HG02623 (cell line): ENCODE measurements around the gene ARMH2.

Source experiments
- ATAC-seq: cut with Tn5 transposase; IDR thresholded peaks from one replicate; pipeline ENCODE4 v1.9.1; 2021; ENCODE audit warnings: moderate library complexity; ENCODE audit not compliant: unreplicated experiment

The ARMH2 gene

DNA sequence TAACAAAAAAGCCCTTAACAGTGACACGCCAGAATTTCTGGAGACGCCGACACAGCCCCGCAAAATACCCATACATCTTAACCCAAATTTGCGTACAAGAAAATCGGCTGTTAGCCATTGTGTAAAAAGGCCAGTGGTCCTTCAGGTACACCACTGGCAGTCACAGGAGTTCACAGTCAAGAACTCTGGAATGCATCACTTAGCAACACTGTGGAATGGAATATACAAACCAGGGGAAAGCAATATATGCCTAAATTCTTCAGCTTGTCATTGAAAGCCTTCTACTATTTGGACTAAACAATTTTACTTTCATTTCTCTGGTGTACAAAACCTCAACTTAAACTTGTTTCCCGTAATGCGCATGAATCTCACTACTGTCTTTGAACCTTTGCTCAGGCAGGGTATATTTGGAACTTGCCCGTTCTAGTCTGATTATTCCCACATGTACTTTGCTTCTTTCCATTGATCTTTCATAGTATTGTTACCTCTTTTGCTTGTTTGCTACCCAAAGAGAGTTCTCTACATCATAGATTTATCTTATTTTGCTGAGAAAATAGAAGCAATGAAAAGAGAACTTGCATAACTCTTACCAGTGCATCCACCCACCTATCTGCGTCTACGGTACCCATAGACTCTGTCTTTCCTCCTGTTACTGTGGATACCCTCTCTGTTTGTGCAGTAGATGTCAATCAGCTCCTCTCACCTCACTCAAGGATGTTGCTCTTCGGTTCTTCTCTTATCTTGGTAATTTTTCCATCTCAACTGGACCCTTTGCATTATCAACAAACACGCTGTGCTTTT, at the start of gene ARMH2:
Gene ARMH2, minus strand, starts transcription at position 178 of the 801 bp plus-strand sequence. Its CDS starts 60 bp downstream, at position 118.
- ATAC-seq = no peak

DNA sequence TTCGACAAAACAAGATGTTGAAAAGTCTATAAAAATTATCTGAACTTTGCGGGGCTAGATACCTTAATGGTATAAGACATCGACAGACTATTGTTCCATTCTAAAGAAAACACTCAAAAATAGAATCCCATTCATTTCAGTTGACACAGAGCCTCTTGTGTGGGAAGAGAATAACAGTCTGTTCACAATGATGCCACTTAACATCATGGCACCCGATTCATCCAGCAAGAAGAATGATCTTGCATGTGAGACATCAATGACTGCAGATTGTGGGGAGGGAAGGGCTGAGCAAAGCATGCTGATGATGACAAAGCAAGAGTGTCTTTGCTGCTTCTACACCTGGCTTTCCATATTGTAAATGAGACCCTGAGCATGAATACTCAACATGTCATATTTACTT, 49.7 kb upstream of the ARMH2 start:
- no peak for ATAC-seq

DNA sequence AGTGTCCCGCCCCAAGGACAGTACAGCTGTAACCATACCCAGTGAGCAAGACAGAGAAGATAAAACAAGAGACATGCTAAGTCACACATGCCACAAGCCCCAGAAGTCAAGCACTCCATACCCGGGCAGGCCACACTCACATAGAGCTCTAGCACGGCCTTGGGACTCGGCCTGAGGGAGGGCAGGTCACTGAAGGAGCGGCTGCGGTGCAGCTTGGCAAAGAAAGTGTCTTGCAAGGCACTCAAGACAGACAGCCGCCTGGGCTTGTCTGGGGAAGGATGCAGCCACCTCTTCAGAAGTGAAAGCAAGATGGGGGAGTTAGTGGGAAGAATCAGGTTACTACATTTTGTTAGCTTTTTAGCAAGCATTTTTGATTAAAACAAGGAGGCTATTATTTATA, 48.7 kb upstream of the ARMH2 start:
- no peak for ATAC-seq

DNA sequence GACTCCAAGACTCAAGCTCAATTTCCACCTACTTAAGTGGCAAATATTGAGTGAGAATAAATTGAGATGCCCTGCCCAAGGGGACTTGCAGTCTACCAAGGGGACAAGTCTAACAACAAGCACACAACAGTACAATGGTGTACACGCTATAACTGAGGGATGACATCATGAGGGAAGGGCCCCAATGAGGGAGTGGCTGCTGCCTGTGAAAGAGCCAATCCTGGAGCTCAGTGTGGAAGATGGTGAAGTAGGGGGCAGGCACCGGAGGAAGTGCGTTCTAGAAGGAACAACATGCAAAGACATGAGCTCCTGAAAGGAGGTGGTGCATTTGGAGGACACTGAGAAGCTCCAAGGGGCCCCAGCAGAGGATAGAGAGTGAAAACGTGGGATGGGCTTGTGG, 46.9 kb upstream of the ARMH2 start:
- ATAC-seq = no peak

DNA sequence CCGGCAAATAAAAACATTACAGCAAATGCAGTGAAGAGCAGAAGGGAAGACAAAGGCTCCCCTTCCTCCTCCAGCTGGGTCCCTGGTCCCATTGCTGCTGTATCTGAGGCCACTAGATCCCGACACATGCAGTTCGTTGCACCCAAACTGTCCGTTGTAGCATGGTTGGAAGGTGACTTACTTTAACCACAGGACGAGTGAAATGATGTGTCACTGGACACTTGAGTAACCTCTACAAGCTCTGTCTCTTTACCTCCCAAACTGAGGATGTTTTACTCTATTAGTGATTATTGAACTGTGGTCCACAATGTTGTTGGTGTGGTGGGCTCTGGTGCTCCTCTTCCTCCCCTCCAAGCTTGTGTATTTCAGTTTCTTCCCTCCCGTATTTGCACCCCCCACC, 46.2 kb upstream of the ARMH2 start:
- ATAC-seq = no peak

DNA sequence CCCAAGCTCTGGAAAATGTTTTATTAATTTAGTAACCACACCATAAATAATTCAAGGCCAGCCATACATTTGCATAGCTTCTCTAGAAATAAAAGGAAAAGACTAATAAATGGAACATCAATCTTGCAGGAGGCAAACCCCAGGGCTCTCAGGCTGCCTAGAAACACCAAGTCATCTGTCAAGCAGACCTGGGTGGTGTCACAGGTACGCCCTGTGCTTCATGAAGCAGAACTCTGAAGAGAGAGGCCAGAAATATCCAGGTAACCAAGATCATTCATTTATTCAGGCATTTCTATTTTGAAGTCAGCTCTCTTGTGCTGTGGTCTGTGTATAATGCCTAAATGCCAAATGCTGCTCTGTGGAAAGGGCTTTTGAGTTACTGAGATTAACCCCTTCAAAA, 45.3 kb upstream of the ARMH2 start:
- no peak for ATAC-seq

DNA sequence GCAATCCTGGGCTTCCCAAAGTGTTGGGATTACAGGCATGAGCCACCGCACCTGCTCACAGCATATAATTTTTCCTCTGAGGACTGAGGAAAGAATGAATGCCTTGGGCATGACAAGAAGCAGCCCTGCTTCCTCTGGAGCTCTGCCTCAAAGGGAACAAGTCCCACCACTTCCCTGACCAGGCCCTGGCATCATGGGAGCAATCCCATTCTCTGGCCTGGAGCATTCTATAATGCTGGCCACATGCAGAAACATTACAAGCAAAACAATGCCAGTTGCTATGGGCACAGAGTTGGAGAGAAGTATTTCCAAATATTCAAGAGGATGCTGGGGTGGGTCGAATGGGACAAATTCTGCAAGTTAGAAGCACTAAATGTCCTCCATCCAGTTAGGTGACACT, 41.5 kb upstream of the ARMH2 start:
- ATAC-seq = no peak

DNA sequence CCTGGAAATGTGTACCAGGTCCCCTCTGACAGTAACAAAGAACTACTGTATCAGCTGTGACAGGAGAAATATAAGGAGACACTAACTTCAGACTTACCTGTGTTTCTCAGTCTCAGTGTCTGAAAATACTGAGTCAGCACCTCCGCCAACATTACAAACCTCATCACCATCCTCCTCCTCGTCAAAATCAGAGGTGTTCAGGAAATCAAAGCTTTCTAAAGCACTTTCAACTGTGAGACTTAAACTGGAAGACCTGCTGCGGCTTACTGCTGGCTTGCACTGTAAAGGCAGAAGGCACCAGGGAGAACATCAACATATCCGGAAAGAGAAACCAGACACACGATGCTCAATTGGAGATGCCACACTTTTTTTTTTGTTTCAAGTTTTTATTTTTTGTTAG, 40.3 kb upstream of the ARMH2 start:
- no peak for ATAC-seq

DNA sequence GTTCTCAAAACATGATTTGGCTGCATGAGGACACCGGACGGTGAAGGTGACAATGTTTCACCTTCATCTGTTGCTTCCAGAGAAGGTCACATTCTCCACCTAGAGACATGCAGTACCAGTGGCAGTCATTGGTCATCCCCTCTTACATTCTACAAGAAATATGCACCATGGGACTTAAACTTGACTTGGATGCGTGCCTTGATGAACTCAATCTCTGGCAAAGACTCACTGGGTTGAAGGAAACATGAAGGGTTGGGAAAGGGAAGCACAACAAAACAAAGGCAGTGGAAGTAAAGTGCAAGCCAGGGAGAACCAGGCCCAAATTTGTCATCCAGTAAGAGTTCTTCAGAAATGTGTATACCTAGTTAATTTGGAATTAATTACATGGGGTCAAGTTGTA, 39.4 kb upstream of the ARMH2 start:
- no peak for ATAC-seq

DNA sequence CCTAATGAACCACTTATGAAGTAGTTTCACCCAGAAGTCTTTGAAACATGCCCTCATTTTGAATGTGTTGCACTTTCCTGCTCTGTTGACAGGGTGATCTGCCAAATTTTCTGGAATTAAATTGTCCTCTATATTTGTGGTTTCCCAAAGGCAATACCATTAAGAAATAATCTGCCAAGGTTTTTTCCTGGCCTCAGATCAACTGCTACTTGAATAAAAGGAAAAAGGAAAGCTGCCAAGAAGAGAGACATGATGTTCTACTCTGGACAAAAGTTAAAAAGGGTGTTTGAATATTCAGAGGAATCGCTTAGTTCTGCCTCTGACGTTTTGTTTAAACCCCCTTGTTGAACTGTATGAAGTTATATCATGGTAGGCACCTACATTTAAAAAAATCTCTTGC, 37.4 kb upstream of the ARMH2 start:
- ATAC-seq = no peak

DNA sequence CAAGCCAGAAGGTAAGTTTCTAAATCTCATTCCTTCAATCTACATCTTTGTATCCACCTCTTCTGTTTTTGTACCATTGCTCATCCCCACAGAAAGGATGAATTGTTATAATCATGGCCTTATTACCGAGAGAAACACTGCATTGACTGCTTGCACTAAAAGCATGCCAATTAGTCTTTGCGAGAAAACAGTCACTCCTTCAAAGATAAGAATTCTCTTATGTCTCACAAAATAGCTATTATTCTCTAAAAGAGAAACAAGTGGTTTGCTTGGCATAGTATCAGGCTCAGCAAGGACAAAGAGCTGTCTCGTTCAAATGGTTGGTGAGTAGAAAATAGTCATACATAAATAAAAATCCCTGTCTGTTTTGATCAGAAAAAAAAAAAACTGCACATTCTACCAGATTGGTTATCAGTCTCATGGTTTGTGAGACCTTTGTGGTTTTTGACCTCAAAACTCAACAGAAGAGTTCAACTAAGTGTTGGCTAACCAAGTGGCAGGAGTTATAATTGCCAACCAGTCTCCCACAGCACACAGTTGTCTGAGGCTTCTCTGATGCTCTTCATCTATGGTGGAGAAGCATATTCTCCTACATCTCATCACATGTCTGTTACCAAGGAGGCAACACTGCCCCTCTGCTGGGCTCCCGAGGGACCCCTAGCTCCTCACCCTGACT, 35.1 kb upstream of the ARMH2 start:
- no peak for ATAC-seq

DNA sequence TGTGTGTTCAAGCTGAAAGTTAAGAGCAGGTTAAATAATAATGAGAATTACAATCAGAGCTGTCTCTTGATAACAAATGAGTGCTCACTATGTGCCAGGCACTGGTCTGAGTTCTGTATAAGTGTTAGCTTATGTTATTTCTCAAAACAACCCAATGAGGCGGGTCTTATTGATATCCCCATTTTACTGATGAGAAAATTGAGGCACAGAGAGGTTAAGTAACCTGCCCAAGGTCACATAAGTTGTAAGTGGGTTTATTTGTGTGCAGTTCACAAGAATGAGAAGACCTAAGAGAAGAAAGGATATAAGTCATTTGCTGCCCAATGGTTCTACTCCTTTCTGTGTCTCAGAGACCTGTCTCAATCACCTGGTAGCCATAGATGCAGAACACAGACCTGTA, 34.1 kb upstream of the ARMH2 start:
- no peak for ATAC-seq

DNA sequence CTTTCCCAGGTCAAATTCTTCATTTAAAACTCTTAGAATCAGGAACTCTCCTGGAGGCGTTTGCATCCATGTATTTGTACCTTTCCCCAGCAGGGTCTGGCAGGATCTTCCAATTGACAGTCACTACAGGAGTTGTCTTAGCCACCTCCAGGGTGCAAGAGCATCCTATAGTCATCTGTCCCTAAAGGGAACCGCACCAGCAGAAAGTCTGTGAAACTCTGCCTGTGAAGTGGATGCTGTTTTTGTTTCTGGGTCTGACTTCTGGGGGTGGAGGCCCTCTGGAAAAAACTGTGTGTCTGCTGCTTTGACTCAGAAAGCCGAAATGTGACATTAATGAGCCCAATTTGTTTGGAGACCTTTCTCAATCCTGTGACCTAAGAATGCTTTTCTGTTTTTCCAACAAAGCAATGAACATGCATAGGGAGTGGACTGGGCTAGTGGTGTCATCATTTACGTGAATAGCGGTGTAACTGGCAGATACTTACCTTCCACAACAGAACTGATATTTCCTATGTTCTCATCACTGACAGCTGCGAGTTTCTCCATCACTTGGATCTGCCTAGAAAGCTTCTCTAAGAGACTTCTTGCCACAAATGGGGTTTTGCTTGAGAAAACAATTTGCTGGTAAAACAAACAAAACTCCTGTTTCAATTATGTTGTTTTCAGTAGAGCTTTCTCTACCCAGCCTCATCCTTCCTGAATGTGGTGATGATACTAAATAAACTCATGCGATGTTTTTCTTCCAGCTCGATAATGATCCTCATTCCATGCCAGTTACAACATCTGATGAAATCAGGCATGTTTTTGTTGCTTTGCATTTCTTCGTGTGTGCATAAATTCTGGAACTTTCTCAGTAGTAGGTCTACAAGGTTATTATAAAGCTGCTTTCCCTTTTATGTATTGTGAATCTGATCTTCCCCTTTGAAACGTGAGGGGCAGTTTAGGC, 33.3 kb upstream of the ARMH2 start:
- no peak for ATAC-seq

DNA sequence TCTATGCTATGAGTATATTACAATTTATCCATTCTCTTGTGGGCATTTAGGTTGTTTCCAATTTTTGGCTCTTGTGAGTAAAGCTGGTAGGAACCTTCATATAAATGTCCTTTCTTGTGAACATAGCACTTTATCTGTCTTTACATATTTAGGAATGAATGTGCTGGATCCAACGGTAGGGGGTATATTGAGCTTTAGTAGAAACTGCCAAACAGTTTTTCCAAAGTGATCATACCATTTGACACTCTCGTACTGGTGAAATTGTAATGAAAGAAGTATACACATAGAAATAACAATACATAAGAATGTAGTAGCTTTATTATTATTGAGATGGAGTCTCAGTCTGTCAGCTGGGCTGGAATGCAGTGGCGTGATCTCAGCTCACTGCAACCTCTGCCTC, 30.9 kb upstream of the ARMH2 start:
- ATAC-seq = no peak

DNA sequence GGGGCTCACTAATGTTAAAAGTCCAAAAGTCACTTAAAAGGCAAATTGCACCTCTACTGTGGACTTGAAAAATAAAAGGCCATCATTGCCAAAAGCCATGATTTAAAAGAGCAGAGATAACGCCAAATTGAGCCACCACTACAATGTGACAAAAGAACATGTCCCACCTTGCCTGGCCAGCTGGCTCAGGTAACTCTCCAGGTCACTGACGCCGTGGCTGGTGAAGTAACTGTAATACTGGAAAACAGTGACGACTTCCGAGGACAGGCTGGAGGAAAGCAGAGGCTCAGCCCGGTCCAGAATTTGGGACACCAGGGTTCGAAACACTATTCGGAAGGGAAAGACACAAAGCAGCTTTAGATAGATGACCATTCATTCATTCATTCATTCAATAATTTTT, 29.3 kb upstream of the ARMH2 start:
- no peak for ATAC-seq

DNA sequence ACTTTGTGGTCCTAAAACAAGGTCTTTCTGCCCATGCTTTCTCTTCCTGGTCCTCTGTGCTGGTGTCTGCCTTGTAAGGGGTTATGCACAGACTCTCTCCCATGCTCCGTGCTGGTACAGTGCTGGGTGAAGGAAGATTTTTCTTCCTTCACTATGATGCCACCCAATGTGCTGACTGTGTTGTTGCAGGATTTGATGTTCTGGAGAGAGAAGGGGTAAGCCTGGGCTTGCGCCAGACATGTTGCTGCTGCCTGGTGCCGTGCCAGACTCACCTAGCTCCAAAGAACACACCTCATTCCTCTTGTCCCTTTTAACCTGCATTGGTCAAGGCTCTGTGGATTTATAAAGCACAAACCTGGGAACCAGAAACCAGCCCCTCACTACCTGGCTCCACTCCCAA, 28.4 kb upstream of the ARMH2 start:
- ATAC-seq = no peak

DNA sequence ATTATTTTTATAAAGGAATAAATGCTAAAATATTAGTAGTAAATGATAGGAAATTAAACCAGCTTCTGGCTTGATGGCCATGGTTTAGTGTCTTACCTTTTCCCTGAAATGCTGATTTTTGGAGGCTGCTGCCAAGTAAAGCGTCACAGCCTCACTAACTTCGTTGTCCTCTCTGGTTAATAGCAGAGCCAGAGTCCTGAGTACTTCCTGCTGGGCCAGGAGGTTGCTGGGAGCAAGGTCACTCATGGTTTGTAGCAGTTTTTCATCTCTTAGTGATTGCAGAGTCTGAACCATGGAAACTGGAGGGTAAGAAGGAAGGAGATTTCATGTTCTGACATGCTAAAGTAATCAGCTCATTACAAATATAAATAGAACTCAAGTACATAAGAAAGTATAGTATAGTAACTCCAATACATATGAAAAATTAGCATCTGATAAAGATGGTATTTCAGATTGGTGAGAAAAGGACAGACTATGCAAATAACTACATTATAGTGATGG, 26.5 kb upstream of the ARMH2 start:
- ATAC-seq = no peak

DNA sequence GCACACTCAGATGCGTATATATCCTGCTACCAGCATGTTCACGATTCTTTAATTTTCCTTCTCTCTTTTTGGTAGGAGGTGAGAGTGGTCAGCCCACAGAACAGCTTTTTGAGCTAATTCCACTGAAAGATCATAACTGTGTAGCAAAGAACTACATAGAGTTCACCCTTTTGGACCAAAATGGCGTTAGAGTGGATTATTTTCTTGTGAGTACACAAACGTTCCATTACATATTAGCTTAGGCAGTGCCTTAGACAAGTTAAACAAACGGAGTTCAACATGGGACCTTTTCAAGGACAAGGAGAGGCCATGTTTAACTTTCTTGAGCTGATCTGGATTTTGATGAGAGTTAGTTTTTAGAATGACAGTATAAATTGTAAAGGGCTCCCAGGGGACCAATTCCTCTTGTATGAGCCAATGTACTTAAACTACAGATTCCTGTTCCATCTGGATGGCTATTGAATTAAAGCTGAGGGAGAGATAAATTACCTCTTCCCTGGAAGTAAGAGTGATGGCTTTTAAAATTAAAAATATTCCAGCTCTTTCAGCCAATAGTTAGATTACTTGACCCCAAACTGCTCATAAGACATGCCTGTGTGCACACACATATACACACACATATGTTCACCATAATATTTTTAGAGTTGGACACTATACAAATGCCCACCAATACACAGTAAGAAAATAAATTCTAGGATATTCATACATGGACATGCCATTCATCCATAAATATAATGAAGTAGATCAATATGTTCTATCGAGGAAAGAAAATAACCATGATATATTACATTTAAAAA, 25.6 kb upstream of the ARMH2 start:
- no peak for ATAC-seq

DNA sequence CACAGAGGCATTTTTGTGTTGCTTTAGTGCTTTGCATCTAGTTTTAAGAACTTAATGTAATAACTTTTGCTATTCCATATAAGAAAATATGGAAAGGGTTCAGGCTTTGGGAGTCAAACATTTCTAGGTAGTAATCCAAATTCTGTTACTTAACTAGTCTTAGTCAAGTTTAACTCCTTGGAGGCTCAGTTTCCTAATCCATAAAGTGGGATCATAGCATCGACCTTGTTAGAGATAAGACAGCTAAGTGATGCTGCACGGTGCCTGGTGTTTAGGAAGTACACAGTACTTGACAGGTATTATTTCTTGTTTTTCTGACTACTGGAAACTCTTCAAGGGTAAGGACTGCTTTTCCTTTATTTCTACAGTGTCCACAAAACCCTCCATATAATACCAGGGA, 24.5 kb upstream of the ARMH2 start:
- ATAC-seq = no peak

DNA sequence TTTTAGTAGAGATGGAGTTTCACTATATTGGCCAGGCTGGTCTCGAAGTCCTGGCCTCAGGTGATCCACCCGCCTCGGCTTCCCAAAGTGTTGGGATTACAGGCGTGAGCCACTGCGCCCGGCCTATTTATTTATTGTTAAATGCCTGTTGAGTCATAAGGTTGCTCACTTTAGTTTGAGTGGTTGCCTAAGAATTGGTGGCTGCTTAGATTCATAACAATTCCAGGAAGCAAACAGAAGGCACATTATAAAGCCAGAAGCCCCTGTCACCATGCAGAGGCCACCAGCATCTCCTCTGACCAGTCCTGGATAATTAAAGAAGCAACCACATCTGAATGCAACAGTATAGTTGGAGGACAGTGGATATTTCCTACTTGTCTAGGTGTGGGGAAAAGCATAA, 24.0 kb upstream of the ARMH2 start:
- ATAC-seq = no peak
